ENCODE results near the gene LSM12. TPM values are rescaled to one million over a fixed set of nuclear protein-coding genes. Genes with fewer than 3 reads are reported as not detected.
A peak's percentile ranks its signal among the peaks of the same experiment; 100 is the strongest.

Gene LSM12
- total RNA-seq, 2 experiments from 2014 or later: 34.6 to 36.1 TPM

DNA sequence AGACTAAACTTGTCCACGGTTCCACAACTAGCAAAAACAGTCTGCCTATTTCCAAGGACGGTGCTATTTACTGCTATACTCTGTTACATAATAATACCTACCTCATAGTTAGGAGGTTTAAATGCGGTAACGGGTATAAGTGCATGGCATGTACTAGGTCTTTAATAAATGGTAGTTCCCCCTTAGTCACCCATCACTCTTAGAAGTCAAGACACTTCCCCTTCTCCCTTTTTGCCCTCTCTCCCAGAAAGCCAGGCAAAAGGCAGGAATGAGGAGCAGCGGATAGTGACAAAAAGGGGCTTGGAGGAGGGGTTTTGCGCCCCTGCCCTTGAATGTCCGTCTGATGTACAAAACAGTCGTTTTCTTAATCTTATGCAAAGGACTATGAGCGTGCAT, 1.1 kb upstream of the LSM12 start:
- no peaks in the 10 kb centered on the region for H3K27me3 Mint-ChIP-seq
- H3K36me3 Mint-ChIP-seq (ENCODE audit: low read depth): peaks cover 29% of the 10 kb centered on the region
- Histone ChIP-seq H3K9me3 (ENCODE audit: control insufficient read depth in 1 of 2, insufficient read depth in 1 of 2, low read length in 2 of 2) (no peaks in the 10 kb centered on the region), H3K27me3 (ENCODE audit: control insufficient read depth in 1 of 2, insufficient read depth in 2 of 2, low read length in 2 of 2) (no peaks in the 10 kb centered on the region), H3K27ac (ENCODE audit: low read depth in 1 of 2, low read length in 2 of 2) (peak overlapping the region; percentile 21 to 70), H3K36me3 (ENCODE audit: insufficient read depth, low read length) (peaks cover 6% of the 10 kb centered on the region), H3K4me3 (ENCODE audit: low read length) (no peak overlapping the region), H3K4me1 (ENCODE audit: insufficient read depth, low read length) (peaks cover 52% of the 10 kb centered on the region)
- intact Hi-C loops (cut with DNase I, micrococcal nuclease): loop anchor here (2.0 to 5.0 kb wide), 6 partner anchors 53 to 280 kb away; partner anchors contain the start of genes GRN (in 1 of the 2), HDAC5 (in 1 of the 2), TMEM101 (in 1 of the 2) and TMUB2 (in 1 of the 2)
- H3K9me3 Mint-ChIP-seq: no peaks in the 10 kb centered on the region
- ChIA-PET CTCF (no interaction called here), POLR2A (interaction anchor here (2.3 kb wide), 1 partner anchor 56 kb away, joined by 15 read pairs; the partner anchor contains the start of gene HDAC5)
- peak overlapping the region; percentile 88 for H3K4me3 Mint-ChIP-seq
- DNase-seq: peak in 1 of 14 experiments; percentile 28
- TF ChIP-seq, protein P1, sequence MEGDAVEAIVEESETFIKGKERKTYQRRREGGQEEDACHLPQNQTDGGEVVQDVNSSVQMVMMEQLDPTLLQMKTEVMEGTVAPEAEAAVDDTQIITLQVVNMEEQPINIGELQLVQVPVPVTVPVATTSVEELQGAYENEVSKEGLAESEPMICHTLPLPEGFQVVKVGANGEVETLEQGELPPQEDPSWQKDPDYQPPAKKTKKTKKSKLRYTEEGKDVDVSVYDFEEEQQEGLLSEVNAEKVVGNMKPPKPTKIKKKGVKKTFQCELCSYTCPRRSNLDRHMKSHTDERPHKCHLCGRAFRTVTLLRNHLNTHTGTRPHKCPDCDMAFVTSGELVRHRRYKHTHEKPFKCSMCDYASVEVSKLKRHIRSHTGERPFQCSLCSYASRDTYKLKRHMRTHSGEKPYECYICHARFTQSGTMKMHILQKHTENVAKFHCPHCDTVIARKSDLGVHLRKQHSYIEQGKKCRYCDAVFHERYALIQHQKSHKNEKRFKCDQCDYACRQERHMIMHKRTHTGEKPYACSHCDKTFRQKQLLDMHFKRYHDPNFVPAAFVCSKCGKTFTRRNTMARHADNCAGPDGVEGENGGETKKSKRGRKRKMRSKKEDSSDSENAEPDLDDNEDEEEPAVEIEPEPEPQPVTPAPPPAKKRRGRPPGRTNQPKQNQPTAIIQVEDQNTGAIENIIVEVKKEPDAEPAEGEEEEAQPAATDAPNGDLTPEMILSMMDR (IDR thresholded peaks at IDR 0.05): no peak
- peak overlapping the region; percentile 90 for H3K27ac Mint-ChIP-seq
- H3K4me1 Mint-ChIP-seq (ENCODE audit: low read depth): peaks cover 67% of the 10 kb centered on the region
- ATAC-seq (ENCODE audit: poor library complexity): no peak

DNA sequence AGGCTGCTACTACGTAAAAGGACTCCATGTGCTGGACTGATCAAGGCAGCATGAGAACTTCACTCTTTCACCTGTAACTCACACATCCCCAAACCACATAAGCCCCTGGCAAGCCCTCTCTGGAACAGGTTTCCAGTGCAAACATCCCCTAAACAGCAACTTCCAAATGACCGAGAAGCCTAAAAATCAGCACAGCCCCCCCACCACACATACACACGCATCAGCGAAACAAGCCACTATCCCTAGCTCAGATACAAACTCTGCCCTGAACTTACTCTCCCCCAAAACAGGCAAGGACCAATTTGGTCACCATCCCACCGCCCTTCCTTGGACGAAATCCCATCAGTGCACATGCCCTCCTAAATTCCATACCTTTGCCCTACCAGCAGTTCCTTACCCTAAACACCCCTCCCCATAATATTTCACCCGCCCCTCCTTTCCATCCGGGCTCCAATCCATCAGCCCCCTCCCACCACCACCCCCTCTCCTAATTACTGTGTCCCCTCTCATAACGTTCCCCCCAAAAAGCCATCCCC, 735 bp downstream of the LSM12 start:
- Histone ChIP-seq H3K4me3 (ENCODE audit: low read length) (peak overlapping the region; percentile 74), H3K9me3 (ENCODE audit: control insufficient read depth in 1 of 2, insufficient read depth in 1 of 2, low read length in 2 of 2) (no peaks in the 10 kb centered on the region), H3K36me3 (ENCODE audit: insufficient read depth, low read length) (peaks cover 20% of the 10 kb centered on the region), H3K4me1 (ENCODE audit: insufficient read depth, low read length) (peaks cover 39% of the 10 kb centered on the region), H3K27me3 (ENCODE audit: control insufficient read depth in 1 of 2, insufficient read depth in 2 of 2, low read length in 2 of 2) (no peaks in the 10 kb centered on the region), H3K27ac (ENCODE audit: low read depth in 1 of 2, low read length in 2 of 2) (peak overlapping the region; percentile 72 to 79)
- ChIA-PET POLR2A (interaction anchor here (0.6 to 2.3 kb wide), 4 partner anchors 58 to 985 kb away, joined by 3 to 15 read pairs (median 6); partner anchors contain the start of genes HDAC5 and TMUB2), CTCF (interaction anchor here (0.6 kb wide), 1 partner anchor 1628 kb away, joined by 3 read pairs; no protein-coding TSS in a partner anchor)
- Mint-ChIP-seq H3K36me3 (ENCODE audit: low read depth) (peaks cover 41% of the 10 kb centered on the region), H3K4me3 (peak overlapping the region; percentile 88), H3K9me3 (no peaks in the 10 kb centered on the region), H3K27me3 (no peaks in the 10 kb centered on the region), H3K4me1 (ENCODE audit: low read depth) (peaks cover 62% of the 10 kb centered on the region), H3K27ac (peak overlapping the region; percentile 90)
- no peak for ATAC-seq (ENCODE audit: poor library complexity)
- TF ChIP-seq, protein P1 (IDR thresholded peaks at IDR 0.05): no peak
- intact Hi-C loops (cut with DNase I, micrococcal nuclease): loop anchor here (2.0 to 5.0 kb wide), 6 partner anchors 51 to 282 kb away; partner anchors contain the start of genes GRN (in 1 of the 2), HDAC5 (in 1 of the 2), TMEM101 (in 1 of the 2) and TMUB2 (in 1 of the 2)
- DNase-seq: peak in 3 of 14 experiments; percentile 9 to 57 (median 52)

DNA sequence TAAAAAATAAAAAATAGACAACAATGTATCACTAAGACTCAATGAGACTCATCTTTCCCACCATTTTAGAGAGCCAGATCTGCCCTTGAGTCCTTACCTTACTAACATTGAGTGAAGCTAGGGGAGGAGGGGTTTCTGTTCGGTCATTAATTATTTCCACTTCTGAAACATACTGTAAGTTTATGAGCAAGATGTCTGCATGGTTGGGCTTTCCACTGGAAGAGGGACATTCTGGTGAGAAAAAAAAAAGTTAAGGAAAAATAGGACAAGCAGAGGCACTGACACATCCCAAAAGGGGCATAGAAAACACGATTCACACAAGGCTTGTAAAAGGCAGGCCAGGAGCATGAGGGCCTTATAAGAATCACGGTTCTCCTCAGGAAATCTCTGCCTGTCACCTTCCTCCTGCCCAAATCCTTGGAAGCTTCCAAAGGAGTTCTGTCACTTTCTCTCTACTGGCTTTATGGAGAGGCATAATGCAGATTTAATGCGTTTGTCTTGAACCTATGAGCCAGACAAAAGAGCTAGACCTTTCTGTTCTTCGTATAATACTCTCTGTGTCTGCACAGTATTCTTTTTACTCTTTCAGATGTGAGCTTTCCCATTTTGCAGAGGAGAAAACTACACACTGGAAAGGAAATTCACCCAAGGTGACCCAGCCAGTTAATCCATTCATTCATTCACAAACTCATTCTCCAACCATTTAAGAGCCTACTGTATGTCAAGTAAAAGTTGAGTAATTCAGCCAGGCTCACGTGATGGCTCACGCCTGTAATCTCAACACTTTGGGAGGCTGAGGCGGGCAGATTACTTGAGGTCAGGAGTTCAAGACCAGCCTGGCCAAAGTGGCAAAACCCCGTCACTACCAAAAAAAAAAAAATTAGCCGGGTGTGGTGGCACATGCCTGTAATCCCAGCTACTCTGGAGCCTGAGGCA, 2.5 kb downstream of the LSM12 start:
- intact Hi-C loops (cut with DNase I, micrococcal nuclease): no loop called here
- Mint-ChIP-seq H3K27me3 (no peaks in the 10 kb centered on the region), H3K4me1 (ENCODE audit: low read depth) (peaks cover 69% of the 10 kb centered on the region), H3K9me3 (no peaks in the 10 kb centered on the region), H3K4me3 (peak overlapping the region; percentile 71), H3K36me3 (ENCODE audit: low read depth) (peaks cover 57% of the 10 kb centered on the region), H3K27ac (peak overlapping the region; percentile 51)
- CTCF ChIA-PET: interaction anchor here (1.2 kb wide), 1 partner anchor 52 kb away, joined by 3 read pairs; no protein-coding TSS in a partner anchor
- ATAC-seq (ENCODE audit: poor library complexity) (no peak), DNase-seq (no peak)
- Histone ChIP-seq H3K36me3 (ENCODE audit: insufficient read depth, low read length) (peaks cover 35% of the 10 kb centered on the region), H3K27ac (ENCODE audit: low read depth in 1 of 2, low read length in 2 of 2) (no peak overlapping the region), H3K4me3 (ENCODE audit: low read length) (no peak overlapping the region), H3K4me1 (ENCODE audit: insufficient read depth, low read length) (peaks cover 33% of the 10 kb centered on the region), H3K27me3 (ENCODE audit: control insufficient read depth in 1 of 2, insufficient read depth in 2 of 2, low read length in 2 of 2) (no peaks in the 10 kb centered on the region), H3K9me3 (ENCODE audit: control insufficient read depth in 1 of 2, insufficient read depth in 1 of 2, low read length in 2 of 2) (no peaks in the 10 kb centered on the region)
- POLR2A ChIA-PET: interaction anchor here (0.7 to 0.9 kb wide), 2 partner anchors 8 to 103 kb away, joined by 4 to 5 read pairs; no protein-coding TSS in a partner anchor
- TF ChIP-seq, protein P1 (IDR thresholded peaks at IDR 0.05): no peak

Measured in CD4-positive, alpha-beta T cell (primary cell).